IPS-18a (cell line): Measurements from ENCODE around the gene BCL3.

Source experiments
- H3K27ac ChIP-seq: one replicate; pipeline ENCODE4 v1.5.1; 2013; ENCODE audit warnings: low read length
- H3K27me3 ChIP-seq: one replicate; pipeline ENCODE4 v1.6.1; 2013; ENCODE audit warnings: mild to moderate bottlenecking, low read length; ENCODE audit not compliant: control insufficient read depth, insufficient read depth
- H3K36me3 ChIP-seq: one replicate; pipeline ENCODE4 v1.6.1; 2013; ENCODE audit warnings: low read depth, low read length; ENCODE audit not compliant: control insufficient read depth
- H3K4me1 ChIP-seq: one replicate; pipeline ENCODE4 v1.6.1; 2013; ENCODE audit warnings: low read depth, low read length; ENCODE audit not compliant: control insufficient read depth
- H3K4me3 ChIP-seq: one replicate; pipeline ENCODE4 v1.5.1; 2013; ENCODE audit warnings: low read length
- H3K9ac ChIP-seq: one replicate; pipeline ENCODE4 v1.6.1; 2013; ENCODE audit warnings: mild to moderate bottlenecking, low read length, moderate library complexity
- H3K9me3 ChIP-seq: one replicate; pipeline ENCODE4 v1.6.1; 2013; ENCODE audit warnings: low read depth, low read length; ENCODE audit not compliant: control insufficient read depth

Gene BCL3

GRCh38 chr19:44783545-44783944, 35.0 kb downstream of the BCL3 start:
- Histone ChIP-seq H3K27me3 (no peaks in the 10 kb centered on the region), H3K27ac (no peak overlapping the region), H3K36me3 (peaks cover 4% of the 10 kb centered on the region), H3K4me3 (no peak overlapping the region), H3K9me3 (no peaks in the 10 kb centered on the region), H3K4me1 (no peaks in the 10 kb centered on the region), H3K9ac (no peak overlapping the region)

- peaks cover 4% of the 10 kb centered on the region for H3K36me3 ChIP-seq
- no peak overlapping the region for H3K9ac ChIP-seq
- no peaks in the 10 kb centered on the region for H3K27me3 ChIP-seq
- no peaks in the 10 kb centered on the region for H3K4me1 ChIP-seq
- no peak overlapping the region for H3K27ac ChIP-seq
- H3K9me3 ChIP-seq = no peaks in the 10 kb centered on the region
- no peak overlapping the region for H3K4me3 ChIP-seq
Observed at GRCh38 chr19:44785271-44785670, 36.8 kb downstream of the BCL3 start.

GRCh38 chr19:44785993-44786392, 37.5 kb downstream of the BCL3 start:
- H3K9ac ChIP-seq = no peak overlapping the region
- H3K36me3 ChIP-seq = peaks cover 4% of the 10 kb centered on the region
- no peaks in the 10 kb centered on the region for H3K27me3 ChIP-seq
- H3K9me3 ChIP-seq = no peaks in the 10 kb centered on the region
- no peak overlapping the region for H3K27ac ChIP-seq
- H3K4me3 ChIP-seq = no peak overlapping the region
- no peaks in the 10 kb centered on the region for H3K4me1 ChIP-seq

DNA sequence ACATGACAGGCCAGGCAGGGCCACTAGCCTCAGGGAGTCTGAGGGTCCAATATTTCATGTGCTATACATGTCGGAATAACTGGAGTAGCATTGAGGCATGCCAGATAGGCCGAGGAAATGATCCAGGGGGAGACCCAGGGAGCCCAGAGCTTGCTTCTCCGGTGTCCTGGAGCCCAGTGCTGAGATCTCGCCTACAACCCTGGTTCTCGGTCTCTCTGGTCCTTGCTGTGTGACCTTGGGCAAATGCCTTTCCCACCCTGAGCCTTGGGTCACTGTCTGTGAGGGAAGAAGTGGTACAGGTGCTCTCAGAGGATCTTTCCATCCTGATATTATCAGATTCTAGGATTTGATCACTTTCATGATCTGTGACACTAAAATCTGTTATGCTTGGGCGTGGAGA, 40.5 kb downstream of the BCL3 start:
- Histone ChIP-seq H3K9ac (no peak overlapping the region), H3K36me3 (peaks cover 14% of the 10 kb centered on the region), H3K27me3 (no peaks in the 10 kb centered on the region), H3K4me3 (no peak overlapping the region), H3K27ac (no peak overlapping the region), H3K4me1 (no peaks in the 10 kb centered on the region), H3K9me3 (no peaks in the 10 kb centered on the region)

DNA sequence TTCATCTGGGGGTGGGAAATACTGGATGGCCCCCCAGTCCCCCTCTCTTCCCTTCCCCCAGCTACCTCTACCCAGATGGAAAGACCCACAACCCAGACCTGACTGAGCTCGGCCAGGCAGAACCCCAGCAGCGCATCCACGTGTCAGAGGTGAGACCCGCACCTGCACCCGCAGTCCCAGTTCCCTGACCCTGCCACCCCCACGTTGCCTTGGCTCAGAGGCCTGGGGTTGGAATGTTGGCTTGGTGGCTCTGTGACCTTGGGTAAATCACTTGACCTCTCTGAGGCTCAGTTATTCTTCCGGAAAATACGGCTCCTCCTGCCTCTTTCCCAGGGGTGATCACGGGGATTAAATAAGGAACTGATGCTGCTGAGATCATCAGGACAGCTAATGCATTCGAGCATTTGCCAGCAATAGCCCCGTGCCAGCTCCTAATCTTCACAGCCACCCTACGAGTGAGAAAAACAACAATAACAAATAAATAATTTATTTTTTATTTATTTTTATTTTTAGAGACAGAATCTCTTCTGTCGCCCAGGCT, 41.5 kb downstream of the BCL3 start:
- H3K9me3 ChIP-seq = no peaks in the 10 kb centered on the region
- H3K4me1 ChIP-seq = no peaks in the 10 kb centered on the region
- no peaks in the 10 kb centered on the region for H3K27me3 ChIP-seq
- H3K9ac ChIP-seq = no peak overlapping the region
- no peak overlapping the region for H3K27ac ChIP-seq
- no peak overlapping the region for H3K4me3 ChIP-seq
- H3K36me3 ChIP-seq = peaks cover 14% of the 10 kb centered on the region

DNA sequence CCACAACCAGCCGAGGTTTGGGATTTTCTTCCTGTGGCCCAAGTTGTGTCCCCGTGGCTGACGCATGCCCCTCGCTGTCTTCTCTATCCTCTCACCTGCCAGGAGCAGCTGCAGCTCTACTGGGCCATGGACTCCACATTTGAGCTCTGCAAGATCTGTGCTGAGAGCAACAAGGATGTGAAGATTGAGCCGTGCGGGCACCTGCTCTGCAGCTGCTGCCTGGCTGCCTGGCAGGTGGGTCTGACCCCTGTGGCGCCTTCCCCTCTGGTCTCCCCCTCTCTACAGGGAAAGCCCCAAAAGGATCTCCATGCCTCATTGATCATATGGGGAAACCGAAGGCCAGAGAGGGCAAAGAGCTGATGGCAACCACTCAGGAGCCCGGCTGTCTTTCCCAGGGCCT, 43.8 kb downstream of the BCL3 start:
- H3K9me3 ChIP-seq = no peaks in the 10 kb centered on the region
- H3K4me1 ChIP-seq = peaks cover 8% of the 10 kb centered on the region
- H3K36me3 ChIP-seq = peaks cover 10% of the 10 kb centered on the region
- no peak overlapping the region for H3K9ac ChIP-seq
- H3K27ac ChIP-seq = no peak overlapping the region
- no peaks in the 10 kb centered on the region for H3K27me3 ChIP-seq
- no peak overlapping the region for H3K4me3 ChIP-seq

GRCh38 chr19:44794610-44795009, 46.1 kb downstream of the BCL3 start:
- Histone ChIP-seq H3K27ac (no peak overlapping the region), H3K4me3 (no peak overlapping the region), H3K9me3 (no peaks in the 10 kb centered on the region), H3K4me1 (peaks cover 8% of the 10 kb centered on the region), H3K27me3 (no peaks in the 10 kb centered on the region), H3K9ac (no peak overlapping the region), H3K36me3 (peaks cover 10% of the 10 kb centered on the region)

DNA sequence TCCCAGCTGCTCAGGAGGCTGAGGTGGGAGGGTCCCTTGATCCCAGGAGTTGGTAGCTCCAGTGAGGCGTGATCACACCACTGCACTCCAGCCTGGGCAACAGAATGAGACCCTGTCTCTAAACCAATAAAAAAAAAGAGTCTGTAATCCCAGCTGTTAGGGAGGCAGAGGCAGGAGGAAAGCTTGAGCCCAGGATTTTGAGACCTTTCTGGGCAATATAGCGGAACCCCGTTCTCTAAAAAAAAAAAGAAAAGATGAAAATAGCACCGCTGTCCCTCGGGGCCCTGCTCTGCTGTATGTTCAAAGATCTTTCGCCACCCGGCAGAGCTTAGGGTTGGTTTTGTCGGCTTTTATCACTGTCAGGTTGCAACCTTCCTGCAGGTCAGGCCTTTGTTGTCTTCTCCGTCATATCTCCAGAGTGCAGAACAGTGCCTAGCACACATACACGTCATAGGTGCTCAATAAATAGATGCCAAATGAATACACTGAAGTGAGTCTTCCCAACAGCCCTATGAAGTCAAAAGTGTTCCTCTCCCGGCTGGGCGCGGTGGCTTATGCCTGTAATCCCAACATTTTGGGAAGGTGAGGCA, 47.0 kb downstream of the BCL3 start:
- Histone ChIP-seq H3K27me3 (no peaks in the 10 kb centered on the region), H3K9ac (no peak overlapping the region), H3K27ac (no peak overlapping the region), H3K9me3 (no peaks in the 10 kb centered on the region), H3K4me1 (peaks cover 13% of the 10 kb centered on the region), H3K36me3 (peaks cover 10% of the 10 kb centered on the region), H3K4me3 (no peak overlapping the region)

GRCh38 chr19:44796701-44797115, 48.2 kb downstream of the BCL3 start:
- no peaks in the 10 kb centered on the region for H3K27me3 ChIP-seq
- no peaks in the 10 kb centered on the region for H3K9me3 ChIP-seq
- peaks cover 13% of the 10 kb centered on the region for H3K4me1 ChIP-seq
- H3K36me3 ChIP-seq = peaks cover 10% of the 10 kb centered on the region
- H3K4me3 ChIP-seq = no peak overlapping the region
- H3K27ac ChIP-seq = no peak overlapping the region
- no peak overlapping the region for H3K9ac ChIP-seq

DNA sequence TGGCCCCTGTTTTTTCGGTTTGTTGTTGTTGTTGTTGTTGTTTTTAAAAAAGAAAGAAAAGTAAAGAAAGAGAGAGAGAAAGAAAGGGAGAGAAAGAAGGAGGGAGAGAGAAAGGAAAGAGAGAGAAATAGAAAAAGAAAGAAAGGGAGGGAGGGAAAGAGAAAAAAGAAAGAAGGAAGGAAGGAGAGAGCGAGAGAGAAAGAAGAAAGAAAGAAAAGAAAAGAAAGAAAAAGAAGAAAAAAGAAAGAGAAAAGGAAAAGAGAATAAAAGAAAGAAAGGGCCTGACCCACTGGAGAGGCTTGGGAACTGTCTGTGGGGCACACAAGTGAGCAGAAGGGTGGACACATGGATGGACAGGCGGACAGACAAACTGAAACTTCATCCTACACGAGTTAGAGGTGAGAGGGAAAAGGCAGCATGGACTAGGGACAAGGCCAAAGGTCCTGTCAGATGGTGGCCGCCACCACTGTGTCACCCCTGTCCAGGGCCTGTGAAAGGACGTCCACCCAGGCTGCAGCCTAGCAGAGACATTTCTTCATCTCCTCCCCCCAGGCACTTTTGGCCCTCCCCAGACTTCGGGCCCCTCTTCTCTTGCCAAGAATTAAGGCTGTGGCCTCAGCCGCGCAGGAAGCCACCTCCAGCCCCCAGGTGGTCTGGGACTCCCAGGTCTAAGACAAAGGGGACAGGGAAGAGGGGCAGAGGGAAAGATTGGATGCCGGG, 51.3 kb downstream of the BCL3 start:
- Histone ChIP-seq H3K4me3 (no peak overlapping the region), H3K36me3 (no peaks in the 10 kb centered on the region), H3K9me3 (no peaks in the 10 kb centered on the region), H3K9ac (no peak overlapping the region), H3K27ac (no peak overlapping the region), H3K27me3 (peaks cover 23% of the 10 kb centered on the region), H3K4me1 (peaks cover 13% of the 10 kb centered on the region)

DNA sequence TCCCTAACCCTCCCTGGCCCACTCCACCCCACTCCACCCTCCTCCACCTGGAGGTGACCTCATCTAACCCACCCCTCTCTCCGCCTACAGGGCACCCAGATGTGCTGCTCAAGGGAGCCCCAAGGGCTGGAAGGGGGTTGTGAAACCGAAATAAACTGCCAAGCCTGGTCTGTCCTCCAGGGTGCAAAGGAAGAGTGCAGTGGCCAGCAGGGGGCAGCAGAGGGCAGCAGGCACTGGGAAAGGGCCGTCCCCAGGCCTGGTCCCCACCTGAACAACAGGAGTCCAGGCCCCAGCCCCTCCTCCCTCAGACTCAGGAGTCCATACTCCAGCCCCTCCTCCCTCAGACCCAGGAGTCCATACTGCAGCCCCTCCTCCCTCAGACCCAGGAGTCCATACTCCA, 52.0 kb downstream of the BCL3 start:
- no peak overlapping the region for H3K27ac ChIP-seq
- no peak overlapping the region for H3K9ac ChIP-seq
- H3K27me3 ChIP-seq = peaks cover 29% of the 10 kb centered on the region
- no peaks in the 10 kb centered on the region for H3K9me3 ChIP-seq
- no peak overlapping the region for H3K4me3 ChIP-seq
- H3K4me1 ChIP-seq = peaks cover 13% of the 10 kb centered on the region
- no peaks in the 10 kb centered on the region for H3K36me3 ChIP-seq
